Measurements from ENCODE around the gene EBP. TPM values are rescaled to one million over a fixed set of nuclear protein-coding genes. Genes with fewer than 3 reads are reported as not detected.

Gene EBP
- total RNA-seq, 1 donor from 2014 or later, result 244 TPM

DNA sequence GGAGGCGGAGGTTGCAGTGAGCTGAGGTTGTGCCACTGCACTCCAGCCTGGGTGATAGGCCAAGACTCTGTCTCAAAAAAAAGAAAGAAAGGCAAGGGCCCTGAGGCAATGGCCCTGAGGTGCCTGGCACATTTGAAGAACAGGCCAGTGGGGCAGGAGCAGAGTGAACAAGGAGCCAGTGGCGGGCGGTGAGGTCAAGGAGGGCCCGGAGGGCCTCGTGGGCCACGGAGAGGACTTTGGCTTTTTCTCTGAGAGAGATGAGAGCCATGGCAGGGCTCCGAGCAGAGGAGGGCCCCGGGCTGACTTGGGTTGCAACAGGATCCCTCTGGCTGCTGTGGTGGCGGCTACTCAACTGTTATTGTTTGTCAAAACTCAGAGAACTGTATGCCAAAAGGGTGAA lies 32.3 kb upstream of the EBP start:
- DNase-seq (ENCODE audit: low read depth) (no peak), FAIRE-seq (no peak)
- Histone ChIP-seq H3K4me3 (ENCODE audit: low read depth, low read length) (no peak overlapping the region), H3K36me3 (ENCODE audit: control insufficient read depth, insufficient read depth, low read length) (no peaks in the 10 kb centered on the region), H3K27me3 (ENCODE audit: control insufficient read depth, insufficient read depth, low read length) (no peaks in the 10 kb centered on the region)
- no peak for TF ChIP-seq CTCF (IDR thresholded peaks at IDR 0.05; ENCODE audit: insufficient read depth, low read length, severe bottlenecking)

GRCh38 chrX:48489892-48490291 lies 31.7 kb upstream of the EBP start:
- Histone ChIP-seq H3K36me3 (ENCODE audit: control insufficient read depth, insufficient read depth, low read length) (no peaks in the 10 kb centered on the region), H3K4me3 (ENCODE audit: low read depth, low read length) (no peak overlapping the region), H3K27me3 (ENCODE audit: control insufficient read depth, insufficient read depth, low read length) (no peaks in the 10 kb centered on the region)
- peak; percentile 74 for DNase-seq (ENCODE audit: low read depth)
- no peak for FAIRE-seq
- TF ChIP-seq CTCF (IDR thresholded peaks at IDR 0.05; ENCODE audit: insufficient read depth, low read length, severe bottlenecking), result no peak

DNA sequence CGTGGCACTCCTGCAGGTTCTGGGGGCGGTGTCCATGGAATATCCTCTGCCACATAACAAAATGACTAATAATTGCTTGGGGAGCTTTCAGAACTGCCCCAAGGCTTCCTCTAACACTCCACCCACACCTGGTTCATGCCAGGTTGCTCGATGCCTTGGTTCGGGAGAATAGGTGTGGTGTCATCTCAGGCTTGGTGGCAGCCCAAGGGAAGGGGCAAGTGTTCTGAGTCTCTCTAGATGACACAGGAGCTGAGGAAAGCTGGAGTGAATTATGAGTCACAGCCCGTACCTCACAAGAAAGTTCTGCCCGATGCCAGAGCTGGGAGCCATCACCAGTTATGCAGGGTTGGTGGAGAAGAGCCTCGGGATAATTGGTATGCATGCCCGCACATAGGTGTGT lies 30.9 kb upstream of the EBP start:
- TF ChIP-seq CTCF (IDR thresholded peaks at IDR 0.05; ENCODE audit: insufficient read depth, low read length, severe bottlenecking), result no peak
- peak; percentile 94 for FAIRE-seq
- no peaks in the 10 kb centered on the region for H3K36me3 ChIP-seq (ENCODE audit: control insufficient read depth, insufficient read depth, low read length)
- H3K27me3 ChIP-seq (ENCODE audit: control insufficient read depth, insufficient read depth, low read length), result no peaks in the 10 kb centered on the region
- peak; percentile 77 for DNase-seq (ENCODE audit: low read depth)
- no peak overlapping the region for H3K4me3 ChIP-seq (ENCODE audit: low read depth, low read length)

DNA sequence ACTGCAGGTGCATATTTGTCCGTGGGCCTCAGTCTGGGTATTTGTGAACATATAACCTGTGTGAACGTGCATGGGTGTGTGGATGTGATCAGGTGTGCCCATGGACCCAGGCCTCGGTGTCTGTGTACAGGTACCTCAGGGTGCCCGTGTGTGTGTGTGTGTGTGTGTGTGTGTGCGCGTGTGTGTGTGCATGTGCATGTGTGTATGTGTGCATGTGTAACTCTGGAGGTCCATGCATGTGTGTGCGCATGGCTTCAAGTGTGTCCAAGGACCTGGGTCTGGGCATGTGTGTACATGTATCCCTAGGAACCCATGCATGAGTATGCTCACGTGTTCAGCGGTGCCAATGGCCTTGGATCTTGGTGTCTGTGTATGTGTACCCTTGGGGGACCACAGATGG lies 29.8 kb upstream of the EBP start:
- FAIRE-seq, result peak; percentile 60
- Histone ChIP-seq H3K27me3 (ENCODE audit: control insufficient read depth, insufficient read depth, low read length) (no peaks in the 10 kb centered on the region), H3K36me3 (ENCODE audit: control insufficient read depth, insufficient read depth, low read length) (no peaks in the 10 kb centered on the region), H3K4me3 (ENCODE audit: low read depth, low read length) (no peak overlapping the region)
- no peak for TF ChIP-seq CTCF (IDR thresholded peaks at IDR 0.05; ENCODE audit: insufficient read depth, low read length, severe bottlenecking)
- no peak for DNase-seq (ENCODE audit: low read depth)

- TF ChIP-seq CTCF (IDR thresholded peaks at IDR 0.05; ENCODE audit: insufficient read depth, low read length, severe bottlenecking), result no peak
- Histone ChIP-seq H3K27me3 (ENCODE audit: control insufficient read depth, insufficient read depth, low read length) (no peaks in the 10 kb centered on the region), H3K36me3 (ENCODE audit: control insufficient read depth, insufficient read depth, low read length) (no peaks in the 10 kb centered on the region), H3K4me3 (ENCODE audit: low read depth, low read length) (no peak overlapping the region)
- FAIRE-seq, result no peak
- peak; percentile 55 for DNase-seq (ENCODE audit: low read depth)
These were observed 29.2 kb upstream of the EBP start for GRCh38 chrX:48492293-48492910.

- FAIRE-seq (no peak), DNase-seq (ENCODE audit: low read depth) (no peak)
- Histone ChIP-seq H3K4me3 (ENCODE audit: low read depth, low read length) (no peak overlapping the region), H3K36me3 (ENCODE audit: control insufficient read depth, insufficient read depth, low read length) (no peaks in the 10 kb centered on the region), H3K27me3 (ENCODE audit: control insufficient read depth, insufficient read depth, low read length) (no peaks in the 10 kb centered on the region)
- TF ChIP-seq CTCF (IDR thresholded peaks at IDR 0.05; ENCODE audit: insufficient read depth, low read length, severe bottlenecking), result peak; percentile 52
These were observed 27.7 kb upstream of the EBP start for GRCh38 chrX:48493890-48494364.
